H9 (cell line): ENCODE data around the gene INPP5J. TPM values are rescaled to one million over a fixed set of nuclear protein-coding genes. Genes with fewer than 3 reads are reported as not detected.

ENCODE experiments used
- DNase-seq: peaks from one replicate; pipeline ENCODE4 v3.0.0-alpha.2; 2017
- H2AFZ ChIP-seq: one replicate; pipeline ENCODE4 v1.6.1; 2013; ENCODE audit warnings: mild to moderate bottlenecking, low read length, control low read depth, moderate library complexity
- H2AK5ac ChIP-seq: 2 replicates; pipeline ENCODE4 v1.6.1; 2013; ENCODE audit warnings: low read length, control low read depth, mixed read lengths; ENCODE audit not compliant: insufficient read length
- H2BK120ac ChIP-seq: one replicate; pipeline ENCODE4 v1.6.1; 2013; ENCODE audit warnings: low read depth, mild to moderate bottlenecking, low read length, control low read depth, inconsistent platforms; ENCODE audit not compliant: poor library complexity, severe bottlenecking
- H2BK12ac ChIP-seq: 2 replicates; pipeline ENCODE4 v1.6.1; 2013; ENCODE audit warnings: low read length, control low read depth, mixed read lengths, low read depth; ENCODE audit not compliant: insufficient read length
- H2BK15ac ChIP-seq: 2 replicates; pipeline ENCODE4 v1.6.1; 2013; ENCODE audit warnings: low read depth, low read length, control low read depth
- H2BK20ac ChIP-seq: one replicate; pipeline ENCODE4 v1.6.1; 2013; ENCODE audit warnings: low read depth, mild to moderate bottlenecking, low read length, control low read depth, inconsistent platforms; ENCODE audit not compliant: poor library complexity, severe bottlenecking
- H2BK5ac ChIP-seq: 2 replicates; pipeline ENCODE4 v1.6.1; 2013; ENCODE audit warnings: low read length, control low read depth, mixed read lengths; ENCODE audit not compliant: insufficient read length
- H3K14ac ChIP-seq: 2 replicates; pipeline ENCODE4 v1.6.1; 2013; ENCODE audit warnings: low read length, control low read depth; ENCODE audit not compliant: insufficient read depth
- H3K18ac ChIP-seq: 2 replicates; pipeline ENCODE4 v1.6.1; 2013; ENCODE audit warnings: low read depth, mild to moderate bottlenecking, mixed read lengths, low read length, control low read depth; ENCODE audit not compliant: insufficient read length
- H3K23ac ChIP-seq: 2 replicates; pipeline ENCODE4 v1.6.1; 2013; ENCODE audit warnings: low read length, control low read depth, mixed read lengths, low read depth; ENCODE audit not compliant: insufficient read length
- H3K23me2 ChIP-seq: 2 replicates; pipeline ENCODE4 v1.6.1; 2013; ENCODE audit warnings: low read depth, mild to moderate bottlenecking, mixed read lengths, low read length, control low read depth; ENCODE audit not compliant: insufficient read length, poor library complexity, severe bottlenecking
- H3K27ac ChIP-seq: 2 replicates; pipeline ENCODE4 v1.5.1; 2013; ENCODE audit warnings: low read length, control low read depth, mixed read lengths, low read depth; ENCODE audit not compliant: insufficient read length
- H3K27me3 ChIP-seq: 2 replicates; pipeline ENCODE4 v1.6.1; 2013; ENCODE audit warnings: low read length, control low read depth, inconsistent platforms; ENCODE audit not compliant: insufficient read depth
- H3K4ac ChIP-seq: 2 replicates; pipeline ENCODE4 v1.6.1; 2013; ENCODE audit warnings: low read depth, mild to moderate bottlenecking, control low read depth, inconsistent platforms, low read length, moderate library complexity
- H3K4me1 ChIP-seq: 2 replicates; pipeline ENCODE4 v1.6.1; 2013; ENCODE audit warnings: low read length, control low read depth, inconsistent platforms; ENCODE audit not compliant: insufficient read depth
- H3K4me2 ChIP-seq: 2 replicates; pipeline ENCODE4 v1.6.1; 2013; ENCODE audit warnings: low read length, control low read depth, mixed read lengths; ENCODE audit not compliant: insufficient read length, insufficient read depth
- H3K56ac ChIP-seq: 2 replicates; pipeline ENCODE4 v1.6.1; 2013; ENCODE audit warnings: low read depth, mild to moderate bottlenecking, mixed read lengths, low read length, control low read depth; ENCODE audit not compliant: insufficient read length
- H3K79me1 ChIP-seq: 2 replicates; pipeline ENCODE4 v1.6.1; 2013; ENCODE audit warnings: low read depth, mild to moderate bottlenecking, moderate library complexity, low read length, control low read depth, inconsistent platforms; ENCODE audit not compliant: insufficient read depth, poor library complexity, severe bottlenecking
- H3K79me2 ChIP-seq: 2 replicates; pipeline ENCODE4 v1.6.1; 2013; ENCODE audit warnings: low read length, control low read depth, inconsistent platforms; ENCODE audit not compliant: insufficient read depth
- H3K9ac ChIP-seq: 2 replicates; pipeline ENCODE4 v1.6.1; 2013; ENCODE audit warnings: low read length, control low read depth, mixed read lengths; ENCODE audit not compliant: insufficient read length; ENCODE audit errors: extremely low read depth
- H3K9me3 ChIP-seq: one replicate; pipeline ENCODE4 v1.6.1; 2013; ENCODE audit warnings: low read depth, low read length, inconsistent platforms; ENCODE audit not compliant: control insufficient read depth
- H3T11ph ChIP-seq: one replicate; pipeline ENCODE4 v1.6.1; 2013; ENCODE audit warnings: mild to moderate bottlenecking, low read length, control low read depth, inconsistent platforms
- H4K20me1 ChIP-seq: one replicate; pipeline ENCODE4 v1.6.1; 2013; ENCODE audit not compliant: control insufficient read depth, insufficient read length, insufficient read depth
- H4K5ac ChIP-seq: 2 replicates; pipeline ENCODE4 v1.6.1; 2013; ENCODE audit warnings: low read depth, mild to moderate bottlenecking, mixed read lengths, low read length, control low read depth; ENCODE audit not compliant: insufficient read length
- H4K8ac ChIP-seq: replicated peaks from 2 replicates; pipeline ENCODE4 v1.6.1; 2013; ENCODE audit warnings: low read length, control low read depth, mixed read lengths, low read depth; ENCODE audit not compliant: insufficient read length
- H4K91ac ChIP-seq: 2 replicates; pipeline ENCODE4 v1.6.1; 2013; ENCODE audit warnings: low read depth, mild to moderate bottlenecking, moderate library complexity, mixed read lengths, low read length, control low read depth; ENCODE audit not compliant: insufficient read length
- H3K27ac Mint-ChIP-seq, 3 experiments: 2 replicates in 2 of 3; 3 replicates in 1 of 3; pipeline ENCODE4 v1.8.0; 2020 to 2021; ENCODE audit warnings: mixed read lengths in 3 of 3, mild to moderate bottlenecking in 1 of 3, moderate library complexity in 1 of 3
- H3K27me3 Mint-ChIP-seq: 2 replicates; pipeline ENCODE4 v1.8.0; 2021; ENCODE audit warnings: low read depth, mild to moderate bottlenecking, moderate library complexity, mixed read lengths
- H3K36me3 Mint-ChIP-seq, 3 experiments: 2 replicates in 2 of 3; 3 replicates in 1 of 3; pipeline ENCODE4 v1.8.0; 2020 to 2021; ENCODE audit warnings: low read depth in 3 of 3, mixed read lengths in 3 of 3; ENCODE audit not compliant: insufficient read depth in 1 of 3
- H3K4me1 Mint-ChIP-seq, 2 experiments: 2 replicates each; pipeline ENCODE4 v1.8.0; 2020; ENCODE audit warnings: mixed read lengths in 2 of 2
- H3K4me3 Mint-ChIP-seq, 2 experiments: 2 replicates in 1 of 2; 3 replicates in 1 of 2; pipeline ENCODE4 v1.8.0; 2020 to 2021; ENCODE audit warnings: mild to moderate bottlenecking in 2 of 2, mixed read lengths in 2 of 2, moderate library complexity in 1 of 2
- H3K9me3 Mint-ChIP-seq, 2 experiments: 2 replicates in 1 of 2; 3 replicates in 1 of 2; pipeline ENCODE4 v1.8.0; 2020; ENCODE audit warnings: mild to moderate bottlenecking in 2 of 2, mixed read lengths in 2 of 2, moderate library complexity in 1 of 2
- WGBS: extraction: QIAGEN DNeasy Blood & Tissue Kit; methylation state at CpG from one replicate; pipeline ENCODE4 v1.1.7; 2013; ENCODE audit warnings: missing lambda C conversion rate, low lambda C conversion rate, mixed read lengths; ENCODE audit not compliant: insufficient read length; ENCODE audit errors: extremely low coverage; 5-methylcytosine and 5-hydroxymethylcytosine counted together
- total RNA-seq: library from RNA; stranded (reverse); gene quantifications from 2 replicates; pipeline ENCODE4 v1.2.1, GENCODE V29; 2021
- TF ChIP-seq, protein P1 (sequence below): fragments of 200-600 bp; sonication (generic); conservative IDR thresholded peaks from 3 replicates; pipeline ENCODE4 v1.8.0; 2021; ENCODE audit warnings: antibody characterized with exemption, mild to moderate bottlenecking

The INPP5J gene
- total RNA-seq, 1 experiment from 2014 or later = 4.9 TPM

DNA sequence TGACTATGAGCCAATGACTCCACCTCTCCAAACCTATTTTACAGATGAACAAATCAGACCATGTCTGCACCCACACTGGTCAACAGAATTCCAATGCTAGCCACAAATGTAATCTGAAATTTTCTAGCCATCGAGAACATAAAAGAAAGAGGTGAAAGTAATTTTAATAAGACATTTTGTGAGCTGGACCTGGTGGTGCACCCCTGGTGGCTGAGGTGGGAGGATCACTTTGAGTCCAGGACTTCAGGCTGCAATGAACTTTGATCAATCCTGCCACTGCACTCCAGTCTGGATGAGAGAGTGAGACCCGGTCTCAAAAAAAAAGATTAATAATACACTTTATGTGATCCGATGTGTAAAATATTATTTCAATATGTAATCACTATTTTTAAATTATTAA, 27.8 kb downstream of the INPP5J start:
- H3K27me3 Mint-ChIP-seq = peaks cover 33% of the 10 kb centered on the region
- no peak overlapping the region for H4K8ac ChIP-seq
- H2BK20ac ChIP-seq = no peak overlapping the region
- no peak overlapping the region for H3K18ac ChIP-seq
- H2BK15ac ChIP-seq = no peak overlapping the region
- H3K14ac ChIP-seq = no peak overlapping the region
- H3K9ac ChIP-seq = no peak overlapping the region
- no peaks in the 10 kb centered on the region for H3K27me3 ChIP-seq
- no peaks in the 10 kb centered on the region for H3K4me1 ChIP-seq
- no peak overlapping the region for H3K23ac ChIP-seq
- H4K91ac ChIP-seq = no peak overlapping the region
- no peak overlapping the region for H2BK5ac ChIP-seq
- H2AFZ ChIP-seq = no peak overlapping the region
- H3K4me3 Mint-ChIP-seq = no peak overlapping the region
- H3K27ac ChIP-seq = no peak overlapping the region
- no peak overlapping the region for H2BK12ac ChIP-seq
- no peak overlapping the region for H2AK5ac ChIP-seq
- no peak overlapping the region for H4K5ac ChIP-seq
- peaks cover 0 to 4% of the 10 kb centered on the region in 2 experiments; a peak in 2 of 4 replicates for H3K4me1 Mint-ChIP-seq
- H3K4me2 ChIP-seq = no peak overlapping the region
- no peak overlapping the region for H3T11ph ChIP-seq
- H3K79me1 ChIP-seq = no peaks in the 10 kb centered on the region
- H2BK120ac ChIP-seq = no peak overlapping the region
- WGBS = no CpG with 5 or more reads among the region's 3 CpGs
- no peaks in the 10 kb centered on the region for H4K20me1 ChIP-seq
- no peak overlapping the region for H3K56ac ChIP-seq
- H3K9me3 Mint-ChIP-seq = peaks cover 19% of the 10 kb centered on the region in 2 experiments
- no peak for DNase-seq
- no peaks in the 10 kb centered on the region for H3K79me2 ChIP-seq
- H3K23me2 ChIP-seq = no peaks in the 10 kb centered on the region
- H3K4ac ChIP-seq = no peak overlapping the region
- peaks cover 5% of the 10 kb centered on the region for H3K9me3 ChIP-seq
- peaks cover 0 to 13% (median 5%) of the 10 kb centered on the region in 3 experiments; a peak in 3 of 7 replicates for H3K36me3 Mint-ChIP-seq
- H3K27ac Mint-ChIP-seq = no peak overlapping the region
- TF ChIP-seq, protein P1, sequence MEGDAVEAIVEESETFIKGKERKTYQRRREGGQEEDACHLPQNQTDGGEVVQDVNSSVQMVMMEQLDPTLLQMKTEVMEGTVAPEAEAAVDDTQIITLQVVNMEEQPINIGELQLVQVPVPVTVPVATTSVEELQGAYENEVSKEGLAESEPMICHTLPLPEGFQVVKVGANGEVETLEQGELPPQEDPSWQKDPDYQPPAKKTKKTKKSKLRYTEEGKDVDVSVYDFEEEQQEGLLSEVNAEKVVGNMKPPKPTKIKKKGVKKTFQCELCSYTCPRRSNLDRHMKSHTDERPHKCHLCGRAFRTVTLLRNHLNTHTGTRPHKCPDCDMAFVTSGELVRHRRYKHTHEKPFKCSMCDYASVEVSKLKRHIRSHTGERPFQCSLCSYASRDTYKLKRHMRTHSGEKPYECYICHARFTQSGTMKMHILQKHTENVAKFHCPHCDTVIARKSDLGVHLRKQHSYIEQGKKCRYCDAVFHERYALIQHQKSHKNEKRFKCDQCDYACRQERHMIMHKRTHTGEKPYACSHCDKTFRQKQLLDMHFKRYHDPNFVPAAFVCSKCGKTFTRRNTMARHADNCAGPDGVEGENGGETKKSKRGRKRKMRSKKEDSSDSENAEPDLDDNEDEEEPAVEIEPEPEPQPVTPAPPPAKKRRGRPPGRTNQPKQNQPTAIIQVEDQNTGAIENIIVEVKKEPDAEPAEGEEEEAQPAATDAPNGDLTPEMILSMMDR = peak; percentile 56
